Endometrial microvascular endothelial cells (primary cell): ENCODE results near the gene GP1BA. TPM values are rescaled to one million over a fixed set of nuclear protein-coding genes. Genes with fewer than 3 reads are reported as not detected.
"Not testable (repeated sequence)": the region's sequence is repeated elsewhere in the genome, so short reads cannot be mapped to it uniquely, and the experiment has no call there.

ENCODE experiments used
- in situ Hi-C: cut with HindIII; loops from 2 replicates; pipeline ENCODE4 v1.10.0; 2017; ENCODE audit warnings: low sequenced_read_pairs, low pct_unique_long_range_greater_than_20kb; ENCODE audit errors: inconsistent ontology term
- total RNA-seq: library from RNA; depleted of rRNA; stranded (reverse); fragments of >200 nt; gene quantifications from one replicate; pipeline ENCODE4 v1.2.3, GENCODE V29; 2015; ENCODE audit errors: inconsistent ontology term

The GP1BA gene
- total RNA-seq, 1 donor from 2014 or later = not detected

GRCh38 chr17:4900231-4901107 lies 31.6 kb upstream of the GP1BA start:
- in situ Hi-C loops = no loop called here

GRCh38 chr17:4901108-4901647 lies 30.9 kb upstream of the GP1BA start:
- in situ Hi-C loops = no loop called here

- in situ Hi-C loops = no loop called here
These were observed 30.3 kb upstream of the GP1BA start for GRCh38 chr17:4901648-4902344.

- in situ Hi-C loops = no loop called here
These were observed 29.5 kb upstream of the GP1BA start for GRCh38 chr17:4902540-4902939.

GRCh38 chr17:4903051-4903818 lies 28.8 kb upstream of the GP1BA start, which contains the start of gene CHRNE:
CHRNE (minus strand) TSS chr17:4903098; CDS start chr17:4903063, 35 bp downstream.
- in situ Hi-C loops = no loop called here

- in situ Hi-C loops = not testable (repeated sequence)
These were observed 25.4 kb upstream of the GP1BA start for GRCh38 chr17:4906642-4907041.

GRCh38 chr17:4908301-4908700 lies 23.8 kb upstream of the GP1BA start:
- in situ Hi-C loops = no loop called here

- in situ Hi-C loops = no loop called here
These were observed 23.2 kb upstream of the GP1BA start for GRCh38 chr17:4908711-4909496.

- in situ Hi-C loops = no loop called here
These were observed 18.1 kb upstream of the GP1BA start for GRCh38 chr17:4913994-4914393.

GRCh38 chr17:4914551-4914950 lies 17.5 kb upstream of the GP1BA start:
- in situ Hi-C loops = not testable (repeated sequence)

- in situ Hi-C loops = no loop called here
These were observed 12.5 kb upstream of the GP1BA start for GRCh38 chr17:4919511-4920047.

- in situ Hi-C loops = no loop called here
These were observed 11.6 kb upstream of the GP1BA start for GRCh38 chr17:4920351-4921048.

- in situ Hi-C loops = no loop called here
These were observed 10.8 kb upstream of the GP1BA start for GRCh38 chr17:4921320-4921719.

GRCh38 chr17:4926577-4927335 lies 5.3 kb upstream of the GP1BA start:
- in situ Hi-C loops = not testable (repeated sequence)

GRCh38 chr17:4928881-4929280 lies 3.2 kb upstream of the GP1BA start:
- in situ Hi-C loops = no loop called here

- in situ Hi-C loops = no loop called here
These were observed 679 bp downstream of the GP1BA start for GRCh38 chr17:4932756-4933155.

GRCh38 chr17:4933646-4934045 lies 1.6 kb downstream of the GP1BA start:
- in situ Hi-C loops = no loop called here
